ENCODE measurements around the gene CEACAM19. TPM values are rescaled to one million over a fixed set of nuclear protein-coding genes. Genes with fewer than 3 reads are reported as not detected.

The CEACAM19 gene
- polyA plus RNA-seq, 1 donor = 59.5 TPM

GRCh38 chr19:44685877-44686276 is 14.6 kb downstream of the CEACAM19 start:
- Histone ChIP-seq H3K4me1 (ENCODE audit: control insufficient read depth, insufficient read depth, low read length) (peaks cover 9% of the 10 kb centered on the region), H3K27ac (ENCODE audit: low read length) (no peak overlapping the region), H3K36me3 (ENCODE audit: control insufficient read depth, insufficient read depth, low read length) (peaks cover 25% of the 10 kb centered on the region), H3K9me3 (ENCODE audit: control insufficient read depth, low read depth, low read length) (no peaks in the 10 kb centered on the region), H3K27me3 (ENCODE audit: control insufficient read depth, insufficient read depth, low read length) (no peaks in the 10 kb centered on the region), H3K4me3 (ENCODE audit: low read length) (no peak overlapping the region)
- DNase-seq = no peak
- no CpG with 5 or more reads among the region's 4 CpGs for WGBS (ENCODE audit: insufficient coverage, low lambda C conversion rate)

GRCh38 chr19:44686896-44687295 is 15.6 kb downstream of the CEACAM19 start:
- WGBS (ENCODE audit: insufficient coverage, low lambda C conversion rate) = no CpG with 5 or more reads among the region's 4 CpGs
- no peak overlapping the region for H3K27ac ChIP-seq (ENCODE audit: low read length)
- H3K9me3 ChIP-seq (ENCODE audit: control insufficient read depth, low read depth, low read length) = no peaks in the 10 kb centered on the region
- H3K36me3 ChIP-seq (ENCODE audit: control insufficient read depth, insufficient read depth, low read length) = peaks cover 20% of the 10 kb centered on the region
- H3K27me3 ChIP-seq (ENCODE audit: control insufficient read depth, insufficient read depth, low read length) = no peaks in the 10 kb centered on the region
- peaks cover 18% of the 10 kb centered on the region for H3K4me1 ChIP-seq (ENCODE audit: control insufficient read depth, insufficient read depth, low read length)
- H3K4me3 ChIP-seq (ENCODE audit: low read length) = no peak overlapping the region
- DNase-seq = no peak

- DNase-seq = no peak
- H3K27ac ChIP-seq (ENCODE audit: low read length) = no peak overlapping the region
- no peaks in the 10 kb centered on the region for H3K9me3 ChIP-seq (ENCODE audit: control insufficient read depth, low read depth, low read length)
- no peaks in the 10 kb centered on the region for H3K27me3 ChIP-seq (ENCODE audit: control insufficient read depth, insufficient read depth, low read length)
- H3K4me3 ChIP-seq (ENCODE audit: low read length) = no peak overlapping the region
- 75% methylated on average over 2 of the region's 7 CpGs for WGBS (ENCODE audit: insufficient coverage, low lambda C conversion rate)
- peaks cover 27% of the 10 kb centered on the region for H3K4me1 ChIP-seq (ENCODE audit: control insufficient read depth, insufficient read depth, low read length)
- H3K36me3 ChIP-seq (ENCODE audit: control insufficient read depth, insufficient read depth, low read length) = peaks cover 12% of the 10 kb centered on the region
Observed at GRCh38 chr19:44687888-44688287, 16.6 kb downstream of the CEACAM19 start.

GRCh38 chr19:44689290-44690130 is 18.2 kb downstream of the CEACAM19 start:
- Histone ChIP-seq H3K27ac (ENCODE audit: low read length) (peak overlapping the region; percentile 40), H3K36me3 (ENCODE audit: control insufficient read depth, insufficient read depth, low read length) (no peaks in the 10 kb centered on the region), H3K9me3 (ENCODE audit: control insufficient read depth, low read depth, low read length) (peaks cover 4% of the 10 kb centered on the region), H3K4me3 (ENCODE audit: low read length) (no peak overlapping the region), H3K27me3 (ENCODE audit: control insufficient read depth, insufficient read depth, low read length) (no peaks in the 10 kb centered on the region), H3K4me1 (ENCODE audit: control insufficient read depth, insufficient read depth, low read length) (peaks cover 39% of the 10 kb centered on the region)
- no CpG with 5 or more reads among the region's 11 CpGs for WGBS (ENCODE audit: insufficient coverage, low lambda C conversion rate)
- DNase-seq = peak; percentile 65 to 74

GRCh38 chr19:44690131-44690440 is 18.8 kb downstream of the CEACAM19 start:
- H3K4me3 ChIP-seq (ENCODE audit: low read length) = no peak overlapping the region
- DNase-seq = no peak
- no peaks in the 10 kb centered on the region for H3K36me3 ChIP-seq (ENCODE audit: control insufficient read depth, insufficient read depth, low read length)
- H3K9me3 ChIP-seq (ENCODE audit: control insufficient read depth, low read depth, low read length) = peaks cover 5% of the 10 kb centered on the region
- peaks cover 43% of the 10 kb centered on the region for H3K4me1 ChIP-seq (ENCODE audit: control insufficient read depth, insufficient read depth, low read length)
- 100% methylated on average over 2 of the region's 3 CpGs for WGBS (ENCODE audit: insufficient coverage, low lambda C conversion rate)
- no peak overlapping the region for H3K27ac ChIP-seq (ENCODE audit: low read length)
- H3K27me3 ChIP-seq (ENCODE audit: control insufficient read depth, insufficient read depth, low read length) = no peaks in the 10 kb centered on the region

- Histone ChIP-seq H3K27ac (ENCODE audit: low read length) (peak overlapping the region; percentile 81), H3K27me3 (ENCODE audit: control insufficient read depth, insufficient read depth, low read length) (no peaks in the 10 kb centered on the region), H3K4me1 (ENCODE audit: control insufficient read depth, insufficient read depth, low read length) (peaks cover 57% of the 10 kb centered on the region), H3K9me3 (ENCODE audit: control insufficient read depth, low read depth, low read length) (peaks cover 5% of the 10 kb centered on the region), H3K4me3 (ENCODE audit: low read length) (no peak overlapping the region), H3K36me3 (ENCODE audit: control insufficient read depth, insufficient read depth, low read length) (no peaks in the 10 kb centered on the region)
- 50% methylated on average over 1 of the region's 5 CpGs for WGBS (ENCODE audit: insufficient coverage, low lambda C conversion rate)
- DNase-seq = no peak
Observed at GRCh38 chr19:44692379-44692721, 21.1 kb downstream of the CEACAM19 start.

- no peak overlapping the region for H3K4me3 ChIP-seq (ENCODE audit: low read length)
- no peak for DNase-seq
- H3K9me3 ChIP-seq (ENCODE audit: control insufficient read depth, low read depth, low read length) = peaks cover 5% of the 10 kb centered on the region
- peaks cover 59% of the 10 kb centered on the region for H3K4me1 ChIP-seq (ENCODE audit: control insufficient read depth, insufficient read depth, low read length)
- no CpG with 5 or more reads among the region's 2 CpGs for WGBS (ENCODE audit: insufficient coverage, low lambda C conversion rate)
- peak overlapping the region; percentile 93 for H3K27ac ChIP-seq (ENCODE audit: low read length)
- no peaks in the 10 kb centered on the region for H3K27me3 ChIP-seq (ENCODE audit: control insufficient read depth, insufficient read depth, low read length)
- H3K36me3 ChIP-seq (ENCODE audit: control insufficient read depth, insufficient read depth, low read length) = no peaks in the 10 kb centered on the region
Observed at GRCh38 chr19:44694184-44694579, 22.9 kb downstream of the CEACAM19 start.

- DNase-seq = no peak
- no CpG with 5 or more reads among the region's 22 CpGs for WGBS (ENCODE audit: insufficient coverage, low lambda C conversion rate)
- H3K36me3 ChIP-seq (ENCODE audit: control insufficient read depth, insufficient read depth, low read length) = no peaks in the 10 kb centered on the region
- no peak overlapping the region for H3K4me3 ChIP-seq (ENCODE audit: low read length)
- H3K27me3 ChIP-seq (ENCODE audit: control insufficient read depth, insufficient read depth, low read length) = no peaks in the 10 kb centered on the region
- no peak overlapping the region for H3K27ac ChIP-seq (ENCODE audit: low read length)
- H3K9me3 ChIP-seq (ENCODE audit: control insufficient read depth, low read depth, low read length) = peaks cover 5% of the 10 kb centered on the region
- peaks cover 39% of the 10 kb centered on the region for H3K4me1 ChIP-seq (ENCODE audit: control insufficient read depth, insufficient read depth, low read length)
Observed at GRCh38 chr19:44696939-44697669, 25.8 kb downstream of the CEACAM19 start.

- H3K36me3 ChIP-seq (ENCODE audit: control insufficient read depth, insufficient read depth, low read length) = no peaks in the 10 kb centered on the region
- peaks cover 5% of the 10 kb centered on the region for H3K9me3 ChIP-seq (ENCODE audit: control insufficient read depth, low read depth, low read length)
- no peak overlapping the region for H3K27ac ChIP-seq (ENCODE audit: low read length)
- DNase-seq = no peak
- no CpG with 5 or more reads among the region's 4 CpGs for WGBS (ENCODE audit: insufficient coverage, low lambda C conversion rate)
- H3K4me1 ChIP-seq (ENCODE audit: control insufficient read depth, insufficient read depth, low read length) = peaks cover 34% of the 10 kb centered on the region
- H3K4me3 ChIP-seq (ENCODE audit: low read length) = no peak overlapping the region
- no peaks in the 10 kb centered on the region for H3K27me3 ChIP-seq (ENCODE audit: control insufficient read depth, insufficient read depth, low read length)
Observed at GRCh38 chr19:44697670-44698034, 26.4 kb downstream of the CEACAM19 start.

- no peak within 1 kb of the TSS for H3K27ac ChIP-seq (ENCODE audit: low read length)
- no peaks in the 10 kb centered on the region for H3K36me3 ChIP-seq (ENCODE audit: control insufficient read depth, insufficient read depth, low read length)
- no peak within 1 kb of the TSS for H3K4me3 ChIP-seq (ENCODE audit: low read length)
- 75% methylated on average over 2 of the region's 13 CpGs for WGBS (ENCODE audit: insufficient coverage, low lambda C conversion rate)
- peaks cover 5% of the 10 kb centered on the region for H3K9me3 ChIP-seq (ENCODE audit: control insufficient read depth, low read depth, low read length)
- DNase-seq = peak in 1 of 2 donors; percentile 41
- H3K27me3 ChIP-seq (ENCODE audit: control insufficient read depth, insufficient read depth, low read length) = no peaks in the 10 kb centered on the region
- peaks cover 29% of the 10 kb centered on the region for H3K4me1 ChIP-seq (ENCODE audit: control insufficient read depth, insufficient read depth, low read length)
Observed at GRCh38 chr19:44698492-44699201, 27.4 kb downstream of the CEACAM19 start, which contains the start of gene CEACAM16. Gene CEACAM16, plus strand, starts transcription at chr19:44699151. Its CDS starts 2,306 bp downstream, at chr19:44701457.
